OCI-LY3 (cell line): ENCODE results near the gene FSIP1.

ENCODE experiments used
- H2AFZ ChIP-seq: fragments of 200-600, 300-600 bp; shearing (Covaris generic); 2 replicates; pipeline ENCODE4 v1.6.0; 2014; ENCODE audit warnings: antibody characterized with exemption, low read depth, low read length
- H3K27ac ChIP-seq: fragments of 200-600, 300-600 bp; sonication (generic); 2 replicates; pipeline ENCODE4 v1.5.1; 2014; ENCODE audit warnings: mild to moderate bottlenecking, low read length, moderate library complexity, mixed read lengths
- H3K27me3 ChIP-seq: fragments of 200-600, 300-600 bp; sonication (generic); 2 replicates; pipeline ENCODE4 v1.6.1; 2014; ENCODE audit warnings: low read depth, low read length, mixed read lengths
- H3K36me3 ChIP-seq: fragments of 200-600, 300-600 bp; sonication (generic); replicated peaks from 2 replicates; pipeline ENCODE3; 2014; ENCODE audit warnings: low read depth, low read length, mixed read lengths
- H3K4me1 ChIP-seq: fragments of 300-600, 200-600 bp; sonication (generic); 2 replicates; pipeline ENCODE4 v1.6.1; 2014; ENCODE audit warnings: low read length, mixed read lengths
- H3K4me2 ChIP-seq: fragments of 200-600, 300-600 bp; sonication (generic); 2 replicates; pipeline ENCODE4 v1.6.1; 2014; ENCODE audit warnings: low read length, mixed read lengths
- H3K4me3 ChIP-seq: fragments of 300-600, 200-600 bp; sonication (generic); 2 replicates; pipeline ENCODE4 v1.5.1; 2014; ENCODE audit warnings: antibody characterized with exemption, mild to moderate bottlenecking, low read length, moderate library complexity
- H3K79me2 ChIP-seq: fragments of 300-600, 200-600 bp; shearing (Covaris generic); 2 replicates; pipeline ENCODE4 v1.6.1; 2014; ENCODE audit warnings: mild to moderate bottlenecking, low read length, mixed read lengths
- H3K9ac ChIP-seq: fragments of 300-600, 200-600 bp; shearing (Covaris generic); 2 replicates; pipeline ENCODE4 v1.6.0; 2014; ENCODE audit warnings: mild to moderate bottlenecking, low read length, moderate library complexity
- H3K9me3 ChIP-seq: fragments of 200-600, 300-600 bp; shearing (Covaris generic); 2 replicates; pipeline ENCODE4 v1.6.1; 2014; ENCODE audit warnings: low read length, mixed read lengths; ENCODE audit not compliant: insufficient read depth
- H4K20me1 ChIP-seq: fragments of 200-600, 300-600 bp; sonication (generic); 2 replicates; pipeline ENCODE4 v1.6.1; 2016; ENCODE audit warnings: low read length, mixed read lengths; ENCODE audit not compliant: insufficient read depth
- EZH2phosphoT487 ChIP-seq: fragments of 200-600 bp; shearing (Covaris generic); IDR thresholded peaks from 2 replicates; pipeline ENCODE4 v1.6.1; 2018; ENCODE audit warnings: antibody characterized with exemption, mixed run types, low read depth
- TF ChIP-seq, protein P1 (sequence below): fragments of 200-600, 300-600 bp; sonication (generic); IDR thresholded peaks from 2 replicates; pipeline ENCODE4 v1.5.1; 2014; ENCODE audit warnings: antibody characterized with exemption, low read length, low read depth

Gene FSIP1

DNA sequence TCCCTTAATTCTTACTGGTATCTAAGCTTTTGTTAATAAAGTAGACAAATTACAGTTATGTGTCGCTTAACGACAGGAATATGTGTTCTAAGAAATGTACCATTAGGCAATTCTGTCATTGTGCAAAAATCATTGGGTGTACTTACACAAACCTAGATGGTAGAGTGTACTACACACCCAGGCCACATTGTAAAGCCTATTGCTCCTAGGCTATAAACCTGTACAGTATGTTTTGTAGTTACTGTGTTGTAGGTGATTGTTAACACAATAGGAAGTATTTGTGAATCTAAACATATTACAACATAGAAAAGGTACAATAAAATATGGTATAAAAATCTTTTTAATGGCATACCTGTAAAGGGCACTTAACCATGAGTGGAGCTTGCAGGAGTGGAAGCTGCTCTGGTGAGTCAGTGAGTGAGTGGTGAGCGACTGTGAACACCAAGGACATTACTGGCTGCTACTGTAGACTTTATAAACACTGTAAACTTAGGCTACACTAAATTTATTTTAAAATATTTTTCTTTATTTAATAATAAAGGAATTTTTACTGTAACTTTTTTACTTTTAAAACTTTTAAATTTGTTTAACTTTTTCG is 47.4 kb downstream of the FSIP1 start:
- Histone ChIP-seq H3K9ac (no peak overlapping the region), H3K4me3 (no peak overlapping the region), H4K20me1 (no peaks in the 10 kb centered on the region), H3K4me2 (no peak overlapping the region), H3K36me3 (no peaks in the 10 kb centered on the region), H3K27ac (no peak overlapping the region), H3K79me2 (no peaks in the 10 kb centered on the region), H2AFZ (no peak overlapping the region), H3K4me1 (no peaks in the 10 kb centered on the region), H3K27me3 (no peaks in the 10 kb centered on the region), H3K9me3 (no peaks in the 10 kb centered on the region)
- TF ChIP-seq, protein P1, sequence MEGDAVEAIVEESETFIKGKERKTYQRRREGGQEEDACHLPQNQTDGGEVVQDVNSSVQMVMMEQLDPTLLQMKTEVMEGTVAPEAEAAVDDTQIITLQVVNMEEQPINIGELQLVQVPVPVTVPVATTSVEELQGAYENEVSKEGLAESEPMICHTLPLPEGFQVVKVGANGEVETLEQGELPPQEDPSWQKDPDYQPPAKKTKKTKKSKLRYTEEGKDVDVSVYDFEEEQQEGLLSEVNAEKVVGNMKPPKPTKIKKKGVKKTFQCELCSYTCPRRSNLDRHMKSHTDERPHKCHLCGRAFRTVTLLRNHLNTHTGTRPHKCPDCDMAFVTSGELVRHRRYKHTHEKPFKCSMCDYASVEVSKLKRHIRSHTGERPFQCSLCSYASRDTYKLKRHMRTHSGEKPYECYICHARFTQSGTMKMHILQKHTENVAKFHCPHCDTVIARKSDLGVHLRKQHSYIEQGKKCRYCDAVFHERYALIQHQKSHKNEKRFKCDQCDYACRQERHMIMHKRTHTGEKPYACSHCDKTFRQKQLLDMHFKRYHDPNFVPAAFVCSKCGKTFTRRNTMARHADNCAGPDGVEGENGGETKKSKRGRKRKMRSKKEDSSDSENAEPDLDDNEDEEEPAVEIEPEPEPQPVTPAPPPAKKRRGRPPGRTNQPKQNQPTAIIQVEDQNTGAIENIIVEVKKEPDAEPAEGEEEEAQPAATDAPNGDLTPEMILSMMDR: no peak

DNA sequence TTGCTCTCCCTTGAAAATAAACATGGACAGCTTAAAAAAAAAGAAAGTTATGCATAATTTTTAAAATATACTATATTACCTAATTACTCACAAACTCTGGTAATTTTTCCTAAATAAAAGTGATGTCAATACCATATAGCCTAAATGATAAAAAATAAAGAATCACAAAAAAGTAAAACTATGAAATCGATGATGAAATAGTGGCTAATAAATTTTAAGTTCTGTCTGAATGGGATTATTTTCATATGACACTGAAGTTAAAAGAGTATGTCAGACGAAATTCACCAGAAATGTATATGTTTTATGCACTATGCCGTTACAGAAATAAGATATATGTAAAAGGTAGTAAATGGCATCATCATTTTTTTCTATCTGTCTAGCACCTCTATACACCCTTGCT is 51.4 kb downstream of the FSIP1 start:
- Histone ChIP-seq H4K20me1 (no peaks in the 10 kb centered on the region), H3K36me3 (no peaks in the 10 kb centered on the region), H3K27ac (no peak overlapping the region), H3K4me1 (no peaks in the 10 kb centered on the region), H3K9ac (no peak overlapping the region), H3K27me3 (no peaks in the 10 kb centered on the region), H3K79me2 (no peaks in the 10 kb centered on the region), H3K4me3 (no peak overlapping the region), H3K4me2 (no peak overlapping the region), H3K9me3 (no peaks in the 10 kb centered on the region), H2AFZ (no peak overlapping the region)
- TF ChIP-seq, protein P1: no peak
- TF ChIP-seq EZH2phosphoT487: no peak

DNA sequence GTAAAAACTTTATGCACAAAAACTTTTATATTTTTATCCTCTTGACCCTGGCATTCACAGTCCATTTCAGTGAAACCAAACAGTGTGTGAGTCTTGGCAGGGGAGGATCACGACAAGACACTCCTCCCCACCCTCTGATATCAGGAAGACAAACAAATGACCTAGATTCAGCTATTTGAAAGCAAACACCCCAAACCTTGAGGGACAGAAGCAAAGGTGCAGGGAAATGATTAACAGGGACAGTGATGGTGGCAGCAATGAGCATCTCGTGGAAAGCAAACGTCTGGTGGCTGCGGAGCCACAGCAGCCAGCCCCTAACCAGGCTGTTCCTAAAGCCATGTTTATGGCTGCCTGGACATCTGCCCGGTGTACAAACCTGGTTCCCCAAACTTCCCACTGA is 52.1 kb downstream of the FSIP1 start:
- Histone ChIP-seq H4K20me1 (no peaks in the 10 kb centered on the region), H3K79me2 (no peaks in the 10 kb centered on the region), H3K4me1 (peaks cover 4% of the 10 kb centered on the region), H3K9me3 (no peaks in the 10 kb centered on the region), H3K9ac (no peak overlapping the region), H3K36me3 (no peaks in the 10 kb centered on the region), H3K27ac (no peak overlapping the region), H2AFZ (no peak overlapping the region), H3K4me2 (no peak overlapping the region), H3K4me3 (no peak overlapping the region), H3K27me3 (no peaks in the 10 kb centered on the region)
- TF ChIP-seq EZH2phosphoT487: no peak
- TF ChIP-seq, protein P1: no peak

- Histone ChIP-seq H2AFZ (no peak overlapping the region), H3K4me3 (no peak overlapping the region), H3K27ac (no peak overlapping the region), H3K27me3 (no peaks in the 10 kb centered on the region), H3K9me3 (no peaks in the 10 kb centered on the region), H3K4me1 (peaks cover 4% of the 10 kb centered on the region), H4K20me1 (no peaks in the 10 kb centered on the region), H3K79me2 (no peaks in the 10 kb centered on the region), H3K4me2 (no peak overlapping the region), H3K9ac (no peak overlapping the region), H3K36me3 (no peaks in the 10 kb centered on the region)
- TF ChIP-seq, protein P1: no peak
- TF ChIP-seq EZH2phosphoT487: no peak
Observed at GRCh38 chr15:39729500-39729899, 53.1 kb downstream of the FSIP1 start.
